HG02571 (cell line): Measurements from ENCODE around the gene TANGO6.

ENCODE experiments used
- ATAC-seq: cut with Tn5 transposase; IDR thresholded peaks from one replicate; pipeline ENCODE4 v1.9.1; 2021; ENCODE audit warnings: mild to moderate bottlenecking, moderate library complexity; ENCODE audit not compliant: unreplicated experiment

Gene TANGO6

DNA sequence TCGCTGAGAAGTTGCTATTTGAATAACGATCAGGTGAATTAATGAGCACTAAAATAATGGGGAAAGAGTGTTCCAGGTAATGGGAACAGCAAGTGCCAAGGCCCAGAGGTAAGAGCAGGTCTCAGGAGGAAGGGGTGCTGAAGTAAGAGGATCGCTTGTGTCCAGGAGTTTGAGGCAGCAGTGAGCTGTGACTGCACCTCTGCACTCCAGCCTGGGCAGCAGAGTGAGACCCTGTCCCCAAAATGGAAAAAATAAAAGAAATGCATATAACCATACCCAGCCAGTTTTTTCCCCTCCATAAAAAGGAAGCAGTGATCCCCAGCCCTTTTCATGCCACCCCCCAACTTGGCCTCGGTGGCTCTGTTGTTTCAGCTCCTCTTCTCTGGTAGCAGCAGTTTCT, 245.4 kb downstream of the TANGO6 start:
- no peak for ATAC-seq

DNA sequence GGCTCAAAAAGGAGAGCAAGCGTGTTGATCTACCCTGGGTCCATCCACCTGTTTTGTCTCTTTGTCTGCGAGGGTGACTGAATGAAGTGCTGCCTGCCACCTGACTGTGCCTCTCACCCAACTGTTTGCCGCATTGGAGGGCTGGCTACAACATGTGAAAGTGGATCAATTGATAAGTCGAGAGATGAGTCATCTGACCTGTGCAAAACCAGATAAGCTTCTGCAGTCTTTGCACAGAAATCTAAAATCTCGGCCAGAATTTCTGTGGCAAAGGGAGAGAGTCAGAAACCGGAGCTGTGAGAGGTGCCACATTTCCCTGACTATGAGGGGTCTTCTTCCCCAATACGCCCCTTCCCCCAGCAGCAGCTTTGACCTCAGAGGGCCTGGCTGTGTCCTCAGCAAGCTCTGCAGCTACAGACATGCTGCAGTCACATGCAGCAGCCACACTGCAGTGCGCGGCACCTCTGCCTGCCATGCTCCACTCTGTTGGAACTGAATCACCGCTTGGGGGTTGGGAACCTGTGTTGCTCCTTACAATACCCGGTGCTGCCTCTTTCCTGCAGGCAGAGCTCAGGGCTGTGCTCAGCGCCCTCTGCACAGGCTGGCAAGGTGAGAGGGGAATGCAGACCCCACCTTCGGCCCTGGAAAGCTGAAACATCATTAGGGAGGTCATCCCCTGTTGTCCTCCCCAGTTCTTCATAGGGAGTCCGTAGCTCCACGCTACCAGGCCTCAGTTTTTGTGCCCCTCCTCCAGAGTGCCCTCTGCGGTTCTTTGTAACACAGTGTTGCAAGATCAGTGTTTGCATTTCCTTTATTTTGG, 246.0 kb downstream of the TANGO6 start:
- no peak for ATAC-seq

DNA sequence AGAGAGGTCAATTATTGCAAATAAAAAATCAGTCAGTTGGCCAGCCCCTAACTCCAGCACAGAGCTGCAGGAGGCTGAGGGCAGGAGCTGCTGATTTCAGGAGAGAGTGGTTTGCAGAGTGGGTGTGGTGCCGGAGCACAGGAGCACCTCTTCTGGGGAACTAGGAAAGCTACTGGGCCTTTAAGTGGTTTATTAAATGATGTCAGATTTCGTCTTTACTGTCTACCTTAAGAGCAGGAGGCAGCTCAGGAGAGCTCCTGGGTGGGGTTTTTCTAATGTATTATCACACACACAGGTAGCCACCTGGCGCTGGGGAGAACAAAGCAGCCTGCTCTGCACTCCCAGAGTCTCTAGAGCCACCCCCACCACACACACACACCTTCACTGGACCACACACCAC, 250.6 kb downstream of the TANGO6 start:
- ATAC-seq, result no peak

DNA sequence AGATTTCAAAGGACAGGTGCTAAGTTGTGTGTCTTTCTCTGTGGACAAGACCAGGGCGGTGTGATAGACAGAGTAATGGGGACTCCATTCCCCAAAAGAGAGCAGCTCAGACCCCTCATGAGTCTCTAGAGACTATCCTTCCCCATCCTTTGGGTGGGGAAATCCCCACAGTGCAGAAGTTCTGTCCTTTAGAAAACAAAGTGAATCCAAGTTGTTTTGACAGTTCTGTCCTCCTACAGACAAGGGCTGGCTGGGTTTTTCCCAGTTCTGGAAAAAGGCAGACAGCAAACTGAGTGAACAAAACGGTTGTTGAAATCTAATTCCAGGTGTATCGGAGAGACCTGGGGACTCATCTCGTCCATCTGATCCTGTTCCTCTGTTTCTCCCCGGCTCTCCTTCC, 251.2 kb downstream of the TANGO6 start:
- ATAC-seq, result no peak

DNA sequence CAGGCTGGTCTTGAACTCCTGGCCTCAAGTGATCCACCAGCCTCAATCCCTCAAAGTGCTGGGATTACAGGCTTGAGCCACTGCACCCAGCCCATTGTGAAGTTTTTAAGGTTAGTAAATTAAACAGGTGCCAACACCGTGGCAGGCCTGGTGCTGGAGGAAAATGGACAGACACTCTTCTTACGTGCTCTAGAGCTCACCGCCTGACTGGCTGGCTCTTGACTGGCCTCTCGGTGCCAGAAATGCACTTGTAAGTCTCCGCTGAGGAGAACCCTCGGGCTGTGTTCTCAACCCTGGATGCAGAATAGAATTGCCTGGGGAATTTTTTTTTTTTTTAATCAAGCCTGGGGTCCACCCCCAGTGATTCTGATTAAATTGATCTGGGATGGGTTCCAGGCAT, 251.9 kb downstream of the TANGO6 start:
- ATAC-seq, result no peak

DNA sequence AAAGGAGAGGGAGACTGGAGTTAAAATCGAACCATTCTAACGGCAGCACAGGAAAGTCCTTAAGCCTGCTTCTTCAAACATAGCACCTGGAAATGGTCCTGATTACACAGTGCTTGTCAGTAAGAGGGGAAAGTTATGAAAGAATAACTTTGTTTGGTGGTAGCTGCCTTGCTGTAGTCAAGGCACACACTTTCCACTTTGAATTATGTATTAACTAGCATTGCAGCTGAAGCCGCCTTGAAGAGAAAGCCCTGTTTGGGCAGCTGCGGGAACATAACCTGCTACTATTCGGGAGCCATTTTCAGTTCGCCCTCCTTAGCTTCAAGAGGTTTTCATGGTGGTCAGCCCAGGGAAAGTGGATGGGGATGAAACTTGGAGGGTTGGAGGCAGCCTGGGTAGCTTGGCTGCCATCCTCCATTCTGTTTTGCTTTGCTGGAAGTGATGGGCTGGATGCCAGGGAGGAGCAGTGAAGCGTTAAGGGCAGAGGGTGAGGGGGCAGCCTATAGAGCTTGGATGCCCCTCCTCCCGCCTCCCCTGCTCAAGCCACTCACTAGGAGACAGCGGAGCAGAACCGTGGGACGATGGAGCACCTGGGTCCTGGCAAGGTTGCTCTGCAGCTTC, 256.9 kb downstream of the TANGO6 start:
- ATAC-seq, result no peak

DNA sequence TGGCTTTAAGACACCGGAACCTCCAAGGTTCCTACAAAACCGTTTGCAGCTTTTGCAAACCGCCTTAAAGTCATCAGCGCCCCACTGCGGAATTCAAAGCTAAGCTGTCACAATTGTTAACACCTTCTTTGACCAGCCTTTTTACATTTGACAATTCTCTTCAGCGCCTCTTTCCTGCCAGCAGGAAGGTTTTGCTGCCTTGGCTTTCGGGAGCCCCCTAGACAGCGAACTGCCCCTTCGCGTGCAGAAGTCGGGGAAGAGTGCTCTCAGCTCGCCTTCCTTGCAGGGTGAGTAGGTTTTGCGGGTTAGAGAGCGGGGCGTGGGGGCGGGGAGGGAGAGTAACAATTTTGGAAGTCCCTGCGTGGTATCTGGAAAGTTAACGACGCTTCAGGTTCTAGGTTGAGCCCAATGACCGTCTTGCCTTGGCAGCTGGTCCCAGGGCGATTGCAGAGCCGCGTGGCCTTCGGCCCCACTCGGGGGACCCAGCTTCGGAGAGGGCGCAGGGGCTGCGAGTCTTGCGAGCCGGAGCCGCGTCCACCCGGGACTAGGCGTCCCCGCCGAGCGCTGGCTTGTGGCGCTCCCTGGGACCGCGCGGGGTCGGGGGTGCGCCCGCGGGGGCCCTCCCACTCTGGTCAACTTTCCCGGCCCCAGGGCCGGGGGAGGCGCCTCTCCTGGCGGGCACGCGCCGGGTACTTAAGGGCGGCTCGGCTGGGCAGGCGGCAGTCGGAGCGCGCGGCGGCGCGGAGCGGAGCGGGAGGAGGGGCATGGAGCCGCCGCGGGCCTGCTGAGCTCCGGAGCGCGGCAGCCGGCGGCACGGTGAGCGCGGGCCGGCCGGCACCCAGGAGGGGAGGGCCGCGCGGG, 262.4 kb downstream of the TANGO6 start, which contains the start of gene HAS3:
Gene HAS3, plus strand, starts transcription at position 153 of the 861 bp plus-strand sequence. CDS start 3,743 bp downstream, outside the sequence.
- no peak for ATAC-seq

DNA sequence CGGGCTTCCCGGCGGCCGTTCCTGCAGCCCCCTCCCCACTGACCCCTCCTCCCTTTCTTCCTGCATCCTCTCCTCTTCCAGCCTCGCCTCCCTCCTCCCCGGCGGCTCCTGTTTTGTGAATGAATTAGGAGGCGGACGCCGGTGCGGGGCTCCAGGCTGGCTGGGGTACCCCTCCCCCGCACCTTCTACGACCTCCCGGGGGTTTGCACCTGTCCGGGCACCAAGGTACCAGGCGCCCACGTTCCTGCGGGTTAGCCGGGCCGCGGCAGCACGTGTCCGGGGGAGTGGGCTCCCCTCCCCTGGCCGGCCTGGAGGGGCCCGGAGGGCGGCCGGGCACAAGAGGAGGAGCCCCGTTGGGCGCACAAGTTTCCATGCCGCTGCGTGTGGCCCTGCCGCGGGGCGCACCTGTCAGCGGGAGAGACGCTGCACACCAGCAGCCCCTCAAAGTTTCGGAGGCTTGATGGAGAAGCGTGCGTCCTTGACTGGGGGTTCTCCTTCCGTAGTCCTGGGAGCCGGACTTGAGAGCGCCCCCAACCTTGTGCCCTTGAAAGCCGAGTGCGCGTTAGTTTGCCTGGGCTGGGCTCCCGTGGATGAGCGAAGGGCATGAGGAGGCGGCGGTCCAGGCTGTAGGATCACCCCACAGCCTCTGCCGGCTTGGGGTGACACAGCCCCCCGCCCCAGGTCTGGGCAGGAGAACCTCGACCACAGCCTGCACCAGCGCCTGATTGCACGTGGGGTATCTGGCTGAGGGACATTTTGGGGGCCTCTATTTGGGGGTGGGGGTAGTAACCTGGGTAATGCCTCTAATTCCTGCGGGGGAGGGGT, 263.4 kb downstream of the TANGO6 start:
- ATAC-seq, result no peak

DNA sequence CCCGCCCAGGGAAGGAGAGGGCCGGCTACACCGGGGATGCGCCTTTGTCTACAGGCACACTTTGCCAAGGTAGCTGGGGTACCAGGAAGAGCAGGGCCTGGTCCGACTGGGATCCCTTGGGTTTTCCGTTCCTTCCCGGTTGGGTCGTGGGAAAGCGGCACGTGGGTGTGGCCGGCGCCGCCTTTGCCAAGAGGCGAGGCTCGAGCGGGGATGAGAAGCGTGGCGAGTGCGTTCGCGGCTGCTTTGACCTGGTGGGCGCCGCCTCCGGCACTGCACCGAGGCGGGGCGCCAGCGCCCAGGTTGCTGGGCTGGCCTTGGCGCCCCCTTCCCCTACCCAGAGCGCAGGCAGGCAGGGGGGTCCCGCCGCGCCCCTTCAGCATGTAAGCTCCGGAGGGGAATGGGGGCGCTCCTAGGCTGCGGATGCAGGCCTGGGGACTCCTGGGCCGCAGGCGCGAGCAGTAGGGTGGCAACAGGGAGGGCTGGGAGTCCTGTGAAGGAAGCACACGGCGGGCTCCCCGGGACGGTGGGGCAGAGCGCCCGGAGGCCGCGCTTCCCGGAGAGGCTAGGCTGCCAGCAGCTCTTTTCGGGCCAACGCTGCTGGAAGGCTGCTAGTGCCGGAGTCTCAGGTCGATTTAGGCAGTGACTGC, 264.1 kb downstream of the TANGO6 start:
- ATAC-seq, result no peak

DNA sequence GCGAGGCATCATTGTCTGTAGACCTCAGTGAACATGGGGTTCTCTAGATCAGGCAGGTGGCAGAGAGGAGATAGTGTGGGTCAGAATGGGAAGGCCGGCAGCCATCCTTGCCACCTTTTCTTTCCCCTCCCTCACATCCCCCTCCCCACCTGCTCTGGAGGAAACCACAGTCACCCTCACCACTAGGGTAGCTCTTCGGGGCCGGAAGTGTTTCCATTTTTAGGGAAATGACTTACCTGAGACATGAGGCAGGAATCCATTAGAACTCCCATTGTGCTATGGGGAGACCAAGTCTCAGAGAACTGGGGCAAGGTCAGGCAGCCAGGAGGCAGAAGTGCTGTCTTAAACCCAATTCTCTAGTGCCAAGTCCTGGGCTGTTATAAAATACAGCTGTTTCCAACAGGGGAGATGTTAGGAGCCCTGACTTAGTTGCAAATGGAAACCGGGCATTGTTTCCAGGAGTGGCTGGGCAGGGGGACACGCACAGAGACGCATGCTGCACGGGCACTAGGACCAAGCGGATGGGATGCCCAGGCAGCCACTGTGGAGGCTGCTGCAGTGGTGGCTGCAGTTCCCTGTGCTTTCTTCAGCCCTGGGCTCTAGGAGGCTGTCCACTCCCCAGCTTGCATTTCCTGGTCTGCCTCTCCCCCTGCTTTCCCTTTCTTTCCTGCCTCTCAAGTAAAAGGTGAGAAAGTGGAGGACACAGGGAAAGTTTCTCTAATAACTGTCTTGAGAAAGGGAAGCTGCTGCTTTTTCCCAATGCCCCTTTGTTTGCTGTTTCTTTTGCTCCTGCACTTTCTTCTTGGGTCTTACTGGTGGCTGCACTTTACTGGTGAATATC, 265.0 kb downstream of the TANGO6 start:
- ATAC-seq, result no peak

DNA sequence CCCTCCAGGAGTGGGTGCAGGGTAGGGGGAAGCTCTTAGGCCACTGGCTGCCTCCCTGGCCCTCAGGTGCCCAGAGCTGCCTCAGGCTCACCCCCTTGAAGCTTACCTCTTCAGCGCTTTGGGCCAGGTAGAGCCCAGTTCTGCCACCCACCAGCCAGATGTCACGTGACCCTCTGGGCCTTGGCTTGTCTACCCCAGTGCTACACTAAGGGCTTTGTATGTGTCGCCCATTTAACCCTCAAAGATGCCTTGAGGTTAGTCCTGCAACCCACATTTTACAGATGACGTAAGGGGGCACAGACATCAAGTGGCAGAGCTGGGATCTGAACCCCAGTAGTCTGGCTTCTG, 265.5 kb downstream of the TANGO6 start:
- ATAC-seq, result no peak

DNA sequence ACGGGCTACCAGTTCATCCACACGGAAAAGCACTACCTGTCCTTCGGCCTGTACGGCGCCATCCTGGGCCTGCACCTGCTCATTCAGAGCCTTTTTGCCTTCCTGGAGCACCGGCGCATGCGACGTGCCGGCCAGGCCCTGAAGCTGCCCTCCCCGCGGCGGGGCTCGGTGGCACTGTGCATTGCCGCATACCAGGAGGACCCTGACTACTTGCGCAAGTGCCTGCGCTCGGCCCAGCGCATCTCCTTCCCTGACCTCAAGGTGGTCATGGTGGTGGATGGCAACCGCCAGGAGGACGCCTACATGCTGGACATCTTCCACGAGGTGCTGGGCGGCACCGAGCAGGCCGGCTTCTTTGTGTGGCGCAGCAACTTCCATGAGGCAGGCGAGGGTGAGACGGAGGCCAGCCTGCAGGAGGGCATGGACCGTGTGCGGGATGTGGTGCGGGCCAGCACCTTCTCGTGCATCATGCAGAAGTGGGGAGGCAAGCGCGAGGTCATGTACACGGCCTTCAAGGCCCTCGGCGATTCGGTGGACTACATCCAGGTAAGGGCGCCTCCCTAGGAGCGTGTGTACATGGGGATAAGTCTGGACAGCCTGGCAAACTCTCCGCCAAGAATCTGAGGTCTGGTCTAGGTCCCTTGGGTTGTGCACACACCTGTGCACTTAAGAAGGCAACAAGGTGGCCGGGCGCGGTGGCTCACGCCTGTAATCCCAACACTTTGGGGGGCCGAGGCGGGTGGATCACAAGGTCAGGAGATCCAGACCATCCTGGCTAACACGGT, 266.3 kb downstream of the TANGO6 start:
- ATAC-seq, result no peak

DNA sequence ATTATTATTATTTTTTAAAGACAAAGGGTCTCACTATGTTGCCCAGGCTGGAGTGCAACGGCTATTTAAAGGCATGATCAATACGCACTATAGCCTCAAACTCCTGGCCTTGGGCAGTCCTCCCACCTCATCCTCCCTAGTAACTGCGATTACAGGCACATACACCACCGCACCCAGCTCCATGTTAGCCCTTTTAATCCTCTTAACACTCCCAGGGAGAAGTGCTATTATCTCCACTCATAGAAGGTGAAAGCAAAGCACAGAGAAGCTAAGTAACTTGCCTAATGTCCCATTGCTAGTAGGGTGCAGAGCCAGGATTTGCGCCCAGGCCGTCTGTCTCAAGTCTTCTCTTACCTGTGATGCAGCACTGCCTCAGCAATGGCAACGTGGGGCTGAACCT, 267.1 kb downstream of the TANGO6 start:
- ATAC-seq, result no peak

DNA sequence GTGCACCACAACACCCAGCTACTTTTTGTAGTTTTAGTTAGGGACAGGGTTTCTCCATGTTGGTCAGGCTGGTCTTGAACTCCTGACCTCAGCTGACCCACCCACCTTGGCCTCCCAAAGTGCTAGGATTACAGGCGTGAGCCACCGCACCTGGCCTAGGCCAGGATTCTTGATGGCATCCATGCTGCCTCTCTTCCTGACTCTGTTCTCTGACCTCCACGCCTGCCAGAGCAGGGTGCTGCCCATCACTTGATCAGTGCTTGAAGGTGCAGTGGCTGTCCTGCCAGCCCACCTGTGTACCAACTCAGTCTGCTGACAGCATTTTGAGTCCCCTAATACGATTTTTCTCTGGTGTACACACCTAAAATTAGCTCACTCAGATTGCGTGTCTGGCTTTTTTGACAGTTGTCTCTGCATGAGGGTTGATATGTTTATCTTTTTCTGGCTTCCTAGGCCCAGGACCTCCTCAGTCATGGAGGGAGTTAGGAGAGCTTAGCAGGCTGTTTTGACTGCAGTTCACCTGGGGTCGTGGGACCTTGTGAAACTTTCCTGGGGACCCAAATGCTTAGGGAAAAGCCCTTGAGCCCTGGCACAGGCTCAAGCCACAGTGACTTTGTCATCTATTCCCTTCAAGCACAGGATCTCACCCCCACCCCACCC, 268.0 kb downstream of the TANGO6 start:
- ATAC-seq, result no peak

DNA sequence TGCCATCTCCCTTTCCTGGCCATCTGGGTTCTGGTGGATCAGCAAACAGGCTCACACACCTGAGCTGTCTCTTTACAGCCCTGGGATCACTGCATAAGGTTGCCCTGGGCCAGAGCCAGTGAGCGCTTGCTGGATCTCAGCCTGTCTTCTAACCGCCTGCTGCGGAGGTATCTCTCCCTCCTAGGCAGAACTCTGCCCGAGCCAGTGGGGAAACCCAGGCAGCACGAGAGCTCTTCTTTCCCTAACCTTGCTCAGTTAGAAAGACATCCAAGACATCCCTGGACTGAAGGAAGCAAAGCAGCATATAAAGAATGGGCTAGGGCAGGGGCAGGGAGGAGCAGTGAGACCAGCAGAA, 268.5 kb downstream of the TANGO6 start:
- no peak for ATAC-seq

DNA sequence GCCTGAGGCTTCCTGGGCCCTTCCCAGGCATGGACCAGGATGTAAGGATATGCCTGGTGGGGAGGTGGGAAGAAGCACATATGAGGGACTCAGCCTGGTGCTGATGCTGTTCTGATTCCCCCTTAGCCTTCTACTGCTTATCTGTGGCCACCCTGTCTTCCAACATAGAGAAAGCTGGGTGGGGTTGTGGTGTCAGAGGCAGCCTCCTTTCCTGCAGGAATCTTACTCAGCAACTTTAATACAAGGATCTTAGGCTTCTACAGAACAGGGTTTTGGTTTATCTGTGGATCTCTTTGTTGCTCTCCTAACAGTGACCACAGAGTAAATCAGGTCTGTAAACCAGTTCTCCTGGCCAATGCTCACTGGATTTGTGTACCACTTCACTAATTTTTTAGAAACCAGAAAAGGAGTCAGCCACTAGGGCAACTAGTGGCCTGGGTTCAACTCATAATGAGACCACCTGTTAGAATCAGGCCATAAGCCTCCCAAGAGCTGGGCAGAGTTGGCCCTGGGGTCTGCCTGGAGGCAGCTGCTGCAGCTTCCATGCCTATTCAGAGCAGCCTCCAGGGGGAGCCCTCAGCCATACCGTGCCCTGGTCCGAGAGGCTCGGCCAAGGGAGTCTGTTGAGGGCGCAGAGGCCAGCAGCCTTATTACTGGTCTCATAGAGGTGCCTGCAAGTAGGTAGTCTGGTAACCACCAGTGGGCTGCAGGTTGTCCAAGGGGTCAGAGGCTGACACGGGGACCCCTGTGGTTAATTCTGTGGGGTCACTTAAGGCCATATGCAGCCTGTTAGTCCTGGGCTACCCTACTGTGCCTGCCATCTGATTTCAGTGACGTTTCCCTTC, 269.2 kb downstream of the TANGO6 start:
- ATAC-seq, result no peak

DNA sequence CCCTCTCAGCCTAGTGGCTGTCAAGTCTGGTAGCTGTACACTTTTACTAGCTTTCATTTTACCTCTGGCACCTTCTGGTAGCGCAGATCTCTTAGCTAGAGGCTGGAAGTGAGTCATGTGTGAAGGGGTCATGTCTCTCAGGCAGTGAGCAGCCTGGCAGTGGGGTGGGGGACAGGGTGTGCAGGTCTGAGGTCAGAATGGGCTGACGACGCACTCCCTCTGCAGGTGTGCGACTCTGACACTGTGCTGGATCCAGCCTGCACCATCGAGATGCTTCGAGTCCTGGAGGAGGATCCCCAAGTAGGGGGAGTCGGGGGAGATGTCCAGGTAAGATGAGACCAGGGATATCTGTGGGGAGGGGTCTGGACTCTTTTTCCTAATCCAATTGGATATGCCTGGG, 269.9 kb downstream of the TANGO6 start:
- ATAC-seq, result no peak
